HG03095 (cell line): ENCODE measurements around the gene TCF7L2.

Experiments used
- ATAC-seq: cut with Tn5 transposase; IDR thresholded peaks from one replicate; pipeline ENCODE4 v1.9.1; 2021; ENCODE audit warnings: moderate library complexity; ENCODE audit not compliant: unreplicated experiment

The TCF7L2 gene

GRCh38 chr10:113020475-113020753 is 70.4 kb downstream of the TCF7L2 start:
- ATAC-seq: no peak

GRCh38 chr10:113020838-113021237 is 70.8 kb downstream of the TCF7L2 start:
- ATAC-seq: no peak

GRCh38 chr10:113021268-113022040 is 71.4 kb downstream of the TCF7L2 start:
- no peak for ATAC-seq

- no peak for ATAC-seq
Observed at GRCh38 chr10:113022265-113022664, 72.2 kb downstream of the TCF7L2 start.

GRCh38 chr10:113023017-113023416 is 73.0 kb downstream of the TCF7L2 start:
- ATAC-seq: no peak

- no peak for ATAC-seq
Observed at GRCh38 chr10:113024930-113025329, 74.9 kb downstream of the TCF7L2 start.

GRCh38 chr10:113025487-113025886 is 75.4 kb downstream of the TCF7L2 start:
- ATAC-seq: no peak

GRCh38 chr10:113026679-113027078 is 76.6 kb downstream of the TCF7L2 start:
- ATAC-seq: no peak

GRCh38 chr10:113027230-113027573 is 77.2 kb downstream of the TCF7L2 start:
- no peak for ATAC-seq

GRCh38 chr10:113027574-113028455 is 77.8 kb downstream of the TCF7L2 start:
- no peak for ATAC-seq

- ATAC-seq: no peak
Observed at GRCh38 chr10:113028456-113029440, 78.7 kb downstream of the TCF7L2 start.

- no peak for ATAC-seq
Observed at GRCh38 chr10:113030453-113030852, 80.4 kb downstream of the TCF7L2 start.

GRCh38 chr10:113031147-113031546 is 81.1 kb downstream of the TCF7L2 start:
- ATAC-seq: no peak

GRCh38 chr10:113033991-113034390 is 83.9 kb downstream of the TCF7L2 start:
- no peak for ATAC-seq

GRCh38 chr10:113035732-113036312 is 85.8 kb downstream of the TCF7L2 start:
- no peak for ATAC-seq

- ATAC-seq: no peak
Observed at GRCh38 chr10:113036619-113037018, 86.6 kb downstream of the TCF7L2 start.

- no peak for ATAC-seq
Observed at GRCh38 chr10:113037218-113037617, 87.2 kb downstream of the TCF7L2 start.

- ATAC-seq: no peak
Observed at GRCh38 chr10:113038183-113038582, 88.1 kb downstream of the TCF7L2 start.

GRCh38 chr10:113038985-113039384 is 88.9 kb downstream of the TCF7L2 start:
- no peak for ATAC-seq

GRCh38 chr10:113041324-113041723 is 91.3 kb downstream of the TCF7L2 start:
- ATAC-seq: no peak
